Mesenchymal stem cell (in vitro differentiated cells and primary cell): ENCODE measurements around the gene UMOD.

Experiments
- DNase-seq: peaks from one replicate; pipeline ENCODE4 v3.0.0-alpha.2; 2013
- H2AFZ ChIP-seq: one replicate; pipeline ENCODE4 v1.6.1; 2013; ENCODE audit warnings: low read depth, mild to moderate bottlenecking, control low read depth, inconsistent platforms, low read length, moderate library complexity
- H2AK5ac ChIP-seq: 2 replicates; pipeline ENCODE4 v1.6.1; 2013; ENCODE audit warnings: low read length, moderate library complexity, mild to moderate bottlenecking, inconsistent platforms; ENCODE audit not compliant: severe bottlenecking
- H2BK120ac ChIP-seq: one replicate; pipeline ENCODE4 v1.6.1; 2013; ENCODE audit warnings: low read depth, mild to moderate bottlenecking, inconsistent platforms, low read length, moderate library complexity
- H2BK12ac ChIP-seq, 2 experiments: one replicate each; pipeline ENCODE4 v1.6.1; 2013; ENCODE audit warnings: inconsistent platforms in 2 of 2, low read length in 2 of 2, mild to moderate bottlenecking in 2 of 2, moderate library complexity in 2 of 2, control low read depth in 1 of 2
- H2BK15ac ChIP-seq: one replicate; pipeline ENCODE4 v1.6.1; 2013; ENCODE audit warnings: mild to moderate bottlenecking, low read depth, inconsistent platforms; ENCODE audit not compliant: poor library complexity, severe bottlenecking
- H2BK5ac ChIP-seq: 2 replicates; pipeline ENCODE4 v1.6.1; 2013; ENCODE audit warnings: low read depth, mild to moderate bottlenecking, low read length, control low read depth, inconsistent platforms; ENCODE audit not compliant: poor library complexity, severe bottlenecking
- H3K14ac ChIP-seq, 2 experiments: one replicate each; pipeline ENCODE4 v1.6.1; 2013; ENCODE audit warnings: inconsistent platforms in 2 of 2, low read length in 2 of 2, control low read depth in 1 of 2, mild to moderate bottlenecking in 1 of 2, moderate library complexity in 1 of 2
- H3K18ac ChIP-seq, 2 experiments: one replicate each; pipeline ENCODE4 v1.6.1; 2013; ENCODE audit warnings: inconsistent platforms in 2 of 2, low read length in 2 of 2, control low read depth in 1 of 2, low read depth in 1 of 2, mild to moderate bottlenecking in 1 of 2
- H3K23ac ChIP-seq, 2 experiments: one replicate each; pipeline ENCODE4 v1.6.1; 2013; ENCODE audit warnings: inconsistent platforms in 2 of 2, low read length in 2 of 2, mild to moderate bottlenecking in 2 of 2, moderate library complexity in 2 of 2, control low read depth in 1 of 2
- H3K27ac ChIP-seq: 2 replicates; pipeline ENCODE4 v1.5.1; 2013; ENCODE audit warnings: mild to moderate bottlenecking, moderate library complexity, low read length, control low read depth, inconsistent platforms; ENCODE audit not compliant: poor library complexity, severe bottlenecking
- H3K27me3 ChIP-seq, 2 experiments: 2 replicates each; pipeline versions ENCODE4 v1.6.1 to v1.7.0; 2013; ENCODE audit warnings: low read length in 2 of 2, mild to moderate bottlenecking in 2 of 2, moderate library complexity in 2 of 2, control low read depth in 1 of 2, inconsistent platforms in 1 of 2; ENCODE audit not compliant: control insufficient read depth in 1 of 2, insufficient read depth in 1 of 2
- H3K36me3 ChIP-seq, 2 experiments: 2 replicates each; pipeline versions ENCODE4 v1.6.1 to v1.7.0; 2013; ENCODE audit warnings: low read length in 2 of 2, control low read depth in 1 of 2, inconsistent platforms in 1 of 2, low read depth in 1 of 2, mild to moderate bottlenecking in 1 of 2; ENCODE audit not compliant: insufficient read depth in 2 of 2, control insufficient read depth in 1 of 2
- H3K4ac ChIP-seq, 2 experiments: one replicate each; pipeline ENCODE4 v1.6.1; 2013; ENCODE audit warnings: inconsistent platforms in 2 of 2, low read length in 2 of 2, mild to moderate bottlenecking in 2 of 2, moderate library complexity in 2 of 2, control low read depth in 1 of 2, low read depth in 1 of 2
- H3K4me1 ChIP-seq: 2 replicates; pipeline ENCODE4 v1.6.1; 2013; ENCODE audit warnings: low read depth, low read length, control low read depth; ENCODE audit not compliant: control insufficient read depth, insufficient read depth
- H3K4me2 ChIP-seq: 2 replicates; pipeline ENCODE4 v1.6.1; 2013; ENCODE audit warnings: low read length, mild to moderate bottlenecking, inconsistent platforms; ENCODE audit not compliant: poor library complexity, severe bottlenecking
- H3K4me3 ChIP-seq, 2 experiments: 2 replicates each; pipeline versions ENCODE4 v1.5.1 to v1.7.0; 2013; ENCODE audit warnings: low read length in 2 of 2, mild to moderate bottlenecking in 2 of 2, control low read depth in 1 of 2, low read depth in 1 of 2; ENCODE audit not compliant: insufficient read depth in 1 of 2
- H3K79me1 ChIP-seq: replicated peaks from 2 replicates; pipeline ENCODE4 v1.6.1; 2013; ENCODE audit warnings: mild to moderate bottlenecking, control low read depth, low read length, inconsistent platforms; ENCODE audit not compliant: poor library complexity, severe bottlenecking
- H3K9ac ChIP-seq: 2 replicates; pipeline ENCODE4 v1.7.0; 2013; ENCODE audit warnings: mild to moderate bottlenecking, low read length, moderate library complexity
- H3K9me3 ChIP-seq: 2 replicates; pipeline ENCODE4 v1.7.0; 2013; ENCODE audit warnings: mild to moderate bottlenecking, low read length; ENCODE audit not compliant: control insufficient read depth
- H4K8ac ChIP-seq: one replicate; pipeline ENCODE4 v1.6.1; 2013; ENCODE audit warnings: inconsistent platforms, mild to moderate bottlenecking, low read length, moderate library complexity
- H4K91ac ChIP-seq: one replicate; pipeline ENCODE4 v1.6.1; 2013; ENCODE audit warnings: mild to moderate bottlenecking, low read length, inconsistent platforms
- WGBS: methylation state at CpG from one replicate; pipeline ENCODE4 v1.1.7; 2013; ENCODE audit warnings: mixed read lengths; 5-methylcytosine and 5-hydroxymethylcytosine counted together

UMOD gene

GRCh38 chr16:20320178-20320577, 32.3 kb downstream of the UMOD start:
- no peak overlapping the region for H3K27ac ChIP-seq
- H2BK120ac ChIP-seq = no peak overlapping the region
- H3K79me1 ChIP-seq = no peaks in the 10 kb centered on the region
- DNase-seq = no peak
- no peak overlapping the region for H3K4ac ChIP-seq
- no peak overlapping the region for H2BK15ac ChIP-seq
- no peak overlapping the region for H3K9ac ChIP-seq
- H4K91ac ChIP-seq = no peak overlapping the region
- no peaks in the 10 kb centered on the region for H3K27me3 ChIP-seq
- H3K4me3 ChIP-seq = no peak overlapping the region
- no peak overlapping the region for H3K4me2 ChIP-seq
- no peak overlapping the region for H3K23ac ChIP-seq
- H3K9me3 ChIP-seq = no peaks in the 10 kb centered on the region
- no peak overlapping the region for H2AK5ac ChIP-seq
- no peak overlapping the region for H3K18ac ChIP-seq
- no peaks in the 10 kb centered on the region for H3K36me3 ChIP-seq
- H4K8ac ChIP-seq = no peak overlapping the region
- H2AFZ ChIP-seq = no peak overlapping the region
- H3K14ac ChIP-seq = no peak overlapping the region
- H3K4me1 ChIP-seq = no peaks in the 10 kb centered on the region
- 84% methylated on average over 2 of the region's 2 CpGs for WGBS
- no peak overlapping the region for H2BK5ac ChIP-seq
- H2BK12ac ChIP-seq = no peak overlapping the region

- WGBS = 60% methylated on average over 1 of the region's 1 CpG
- no peak overlapping the region for H2AFZ ChIP-seq
- H2BK12ac ChIP-seq = no peak overlapping the region
- no peak overlapping the region for H4K8ac ChIP-seq
- H3K36me3 ChIP-seq = no peaks in the 10 kb centered on the region
- H3K4me1 ChIP-seq = no peaks in the 10 kb centered on the region
- no peaks in the 10 kb centered on the region for H3K27me3 ChIP-seq
- H2BK120ac ChIP-seq = no peak overlapping the region
- no peak overlapping the region for H3K4me2 ChIP-seq
- no peak overlapping the region for H3K4ac ChIP-seq
- no peak overlapping the region for H3K23ac ChIP-seq
- no peak overlapping the region for H3K4me3 ChIP-seq
- H3K9ac ChIP-seq = no peak overlapping the region
- H3K27ac ChIP-seq = no peak overlapping the region
- no peak for DNase-seq
- H4K91ac ChIP-seq = no peak overlapping the region
- no peak overlapping the region for H2BK15ac ChIP-seq
- H3K79me1 ChIP-seq = no peaks in the 10 kb centered on the region
- no peak overlapping the region for H2AK5ac ChIP-seq
- H3K9me3 ChIP-seq = no peaks in the 10 kb centered on the region
- H3K18ac ChIP-seq = no peak overlapping the region
- no peak overlapping the region for H2BK5ac ChIP-seq
- H3K14ac ChIP-seq = no peak overlapping the region
Observed at GRCh38 chr16:20319406-20319805, 33.1 kb downstream of the UMOD start.

GRCh38 chr16:20318437-20318836, 34.1 kb downstream of the UMOD start:
- no peak overlapping the region for H2BK12ac ChIP-seq
- no peaks in the 10 kb centered on the region for H3K27me3 ChIP-seq
- no peak overlapping the region for H3K23ac ChIP-seq
- H3K36me3 ChIP-seq = no peaks in the 10 kb centered on the region
- 53% methylated on average over 3 of the region's 3 CpGs for WGBS
- H3K4me3 ChIP-seq = no peak overlapping the region
- no peaks in the 10 kb centered on the region for H3K79me1 ChIP-seq
- no peak overlapping the region for H3K14ac ChIP-seq
- H3K27ac ChIP-seq = no peak overlapping the region
- H3K4me1 ChIP-seq = no peaks in the 10 kb centered on the region
- H2BK15ac ChIP-seq = no peak overlapping the region
- H4K91ac ChIP-seq = no peak overlapping the region
- no peak overlapping the region for H2AFZ ChIP-seq
- no peaks in the 10 kb centered on the region for H3K9me3 ChIP-seq
- no peak overlapping the region for H3K9ac ChIP-seq
- no peak overlapping the region for H2BK120ac ChIP-seq
- DNase-seq = no peak
- no peak overlapping the region for H2BK5ac ChIP-seq
- no peak overlapping the region for H3K4me2 ChIP-seq
- H3K18ac ChIP-seq = no peak overlapping the region
- H4K8ac ChIP-seq = no peak overlapping the region
- H2AK5ac ChIP-seq = no peak overlapping the region
- H3K4ac ChIP-seq = no peak overlapping the region

- no peak overlapping the region for H2BK120ac ChIP-seq
- H3K9ac ChIP-seq = no peak overlapping the region
- 62% methylated on average over 7 of the region's 7 CpGs for WGBS
- H2AK5ac ChIP-seq = no peak overlapping the region
- no peak overlapping the region for H2BK12ac ChIP-seq
- no peak overlapping the region for H2BK15ac ChIP-seq
- no peak overlapping the region for H3K18ac ChIP-seq
- no peak for DNase-seq
- no peak overlapping the region for H2AFZ ChIP-seq
- H3K23ac ChIP-seq = no peak overlapping the region
- no peak overlapping the region for H3K27ac ChIP-seq
- H3K27me3 ChIP-seq = no peaks in the 10 kb centered on the region
- H3K4ac ChIP-seq = no peak overlapping the region
- H2BK5ac ChIP-seq = no peak overlapping the region
- no peak overlapping the region for H4K91ac ChIP-seq
- H3K9me3 ChIP-seq = no peaks in the 10 kb centered on the region
- no peaks in the 10 kb centered on the region for H3K36me3 ChIP-seq
- no peaks in the 10 kb centered on the region for H3K4me1 ChIP-seq
- no peak overlapping the region for H3K4me2 ChIP-seq
- no peak overlapping the region for H3K14ac ChIP-seq
- H3K79me1 ChIP-seq = no peaks in the 10 kb centered on the region
- H3K4me3 ChIP-seq = no peak overlapping the region
- no peak overlapping the region for H4K8ac ChIP-seq
Observed at GRCh38 chr16:20318006-20318405, 34.5 kb downstream of the UMOD start.
